ENCODE measurements around the gene ITPA.

ITPA gene

DNA sequence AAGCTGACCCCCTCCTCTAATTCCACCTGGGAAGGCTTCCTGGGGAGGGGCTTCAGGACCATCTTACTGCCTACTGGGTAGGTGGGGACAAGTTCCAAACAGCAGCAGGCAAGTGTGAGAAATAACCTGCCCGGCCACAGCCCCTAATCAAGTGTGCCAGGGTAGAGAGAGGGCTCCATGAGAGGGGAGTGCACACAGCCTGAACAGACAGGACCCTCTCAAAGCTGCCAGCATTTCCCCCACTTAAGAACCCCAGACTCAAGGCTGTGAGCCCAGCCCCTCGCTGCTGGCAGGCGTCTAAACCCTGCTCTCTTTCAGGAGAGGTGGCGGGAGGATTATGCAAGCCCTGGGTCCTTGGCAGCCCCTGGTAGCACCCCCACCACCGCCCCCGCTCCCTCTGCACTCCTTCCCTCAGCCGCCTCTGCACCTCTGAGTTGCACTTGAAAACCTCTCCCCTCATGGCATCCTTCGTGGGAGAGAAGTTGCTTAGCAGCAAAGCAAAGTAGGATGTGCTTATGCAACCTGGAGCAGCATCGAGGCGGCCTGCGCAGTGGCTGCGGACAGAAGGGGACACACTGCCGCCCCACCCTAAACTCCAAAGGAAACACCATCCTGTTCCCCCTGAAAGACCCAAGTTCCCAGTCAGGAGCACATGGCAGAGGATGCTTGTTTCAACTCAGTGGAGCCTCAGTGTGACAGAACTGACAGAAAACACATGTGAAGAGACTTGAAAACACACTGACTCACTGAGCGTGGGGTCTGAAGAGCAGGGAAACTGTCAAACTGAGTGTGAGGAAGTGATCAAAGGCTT, 15.3 kb upstream of the ITPA start:
- Histone ChIP-seq H3K27ac (ENCODE audit: low read length) (no peak overlapping the region), H3K9me3 (ENCODE audit: control insufficient read depth, low read depth, low read length) (no peaks in the 10 kb centered on the region), H3K9ac (ENCODE audit: low read length) (no peak overlapping the region), H3K27me3 (ENCODE audit: control insufficient read depth, insufficient read depth, low read length) (no peaks in the 10 kb centered on the region), H3K4me1 (ENCODE audit: control insufficient read depth, low read depth, low read length) (no peaks in the 10 kb centered on the region), H3K4me3 (ENCODE audit: low read length) (no peak overlapping the region), H3K36me3 (ENCODE audit: control insufficient read depth, low read depth, low read length) (peaks cover 57% of the 10 kb centered on the region)

DNA sequence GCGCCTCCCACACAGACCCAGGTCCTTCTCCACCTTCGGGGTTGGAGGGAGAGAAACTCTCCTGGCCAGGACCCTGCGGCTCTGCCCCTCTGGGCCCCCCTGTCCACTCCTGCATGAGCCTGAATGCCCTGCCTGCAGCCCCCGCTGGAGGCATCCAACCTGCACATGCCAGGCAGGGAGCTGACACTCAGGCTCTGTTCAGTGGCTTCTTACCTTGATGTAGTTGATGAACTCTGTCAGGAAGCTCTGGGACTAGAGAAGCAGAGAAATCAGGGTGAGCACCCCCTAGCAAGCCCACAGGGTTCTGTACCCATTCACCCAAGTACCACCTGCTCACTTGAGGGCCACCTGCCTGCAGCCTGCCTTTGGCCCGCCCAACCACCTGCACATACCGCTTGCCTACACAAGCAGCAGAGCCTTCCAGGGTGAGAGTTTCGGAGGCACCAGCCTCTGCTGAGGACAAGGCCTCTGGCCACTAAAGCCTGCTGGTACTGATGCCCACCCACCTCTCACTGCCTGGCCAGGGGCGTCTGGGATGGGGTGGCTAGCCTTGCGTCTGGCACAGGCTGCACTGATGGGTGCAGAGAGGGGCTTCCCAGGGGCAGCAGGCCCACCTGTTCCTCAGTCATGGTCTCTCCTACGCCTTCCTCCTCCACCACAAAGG, 14.5 kb upstream of the ITPA start:
- H3K36me3 ChIP-seq (ENCODE audit: control insufficient read depth, low read depth, low read length) = peaks cover 61% of the 10 kb centered on the region
- H3K4me3 ChIP-seq (ENCODE audit: low read length) = no peak overlapping the region
- H3K27me3 ChIP-seq (ENCODE audit: control insufficient read depth, insufficient read depth, low read length) = no peaks in the 10 kb centered on the region
- no peak overlapping the region for H3K9ac ChIP-seq (ENCODE audit: low read length)
- no peaks in the 10 kb centered on the region for H3K4me1 ChIP-seq (ENCODE audit: control insufficient read depth, low read depth, low read length)
- H3K9me3 ChIP-seq (ENCODE audit: control insufficient read depth, low read depth, low read length) = no peaks in the 10 kb centered on the region
- no peak overlapping the region for H3K27ac ChIP-seq (ENCODE audit: low read length)

DNA sequence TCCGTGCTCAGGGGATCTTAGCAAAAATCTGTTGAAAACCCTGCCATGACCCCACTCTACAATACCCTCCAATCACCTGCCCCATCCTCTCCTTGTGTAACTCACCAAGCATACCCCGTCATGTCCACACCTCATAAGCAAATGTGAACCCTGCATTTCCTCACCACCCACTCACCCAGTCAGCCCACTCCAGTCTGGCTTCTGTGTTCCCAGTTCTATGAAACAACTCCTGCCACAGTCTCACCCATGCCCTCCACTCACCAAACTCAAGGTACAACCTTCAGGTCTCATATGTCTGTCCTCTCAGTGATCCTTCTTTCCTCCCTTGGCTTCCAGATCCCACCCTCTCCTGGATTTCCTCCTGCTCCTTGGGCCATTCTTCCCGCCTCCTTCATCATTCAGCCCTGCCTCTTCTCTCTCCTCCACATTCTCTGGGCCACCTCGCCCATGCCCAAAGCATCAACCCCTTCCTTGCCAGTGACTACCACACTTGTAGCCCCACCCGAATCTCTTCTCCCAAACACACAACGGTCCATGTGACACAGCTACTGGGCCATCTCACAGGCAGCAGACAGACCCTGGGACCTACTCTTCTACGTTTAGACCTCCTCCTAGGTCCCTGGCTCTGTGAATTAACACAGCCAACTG, 13.6 kb upstream of the ITPA start:
- peaks cover 70% of the 10 kb centered on the region for H3K36me3 ChIP-seq (ENCODE audit: control insufficient read depth, low read depth, low read length)
- H3K4me3 ChIP-seq (ENCODE audit: low read length) = no peak overlapping the region
- no peaks in the 10 kb centered on the region for H3K27me3 ChIP-seq (ENCODE audit: control insufficient read depth, insufficient read depth, low read length)
- no peak overlapping the region for H3K27ac ChIP-seq (ENCODE audit: low read length)
- H3K9me3 ChIP-seq (ENCODE audit: control insufficient read depth, low read depth, low read length) = no peaks in the 10 kb centered on the region
- no peak overlapping the region for H3K9ac ChIP-seq (ENCODE audit: low read length)
- H3K4me1 ChIP-seq (ENCODE audit: control insufficient read depth, low read depth, low read length) = no peaks in the 10 kb centered on the region

DNA sequence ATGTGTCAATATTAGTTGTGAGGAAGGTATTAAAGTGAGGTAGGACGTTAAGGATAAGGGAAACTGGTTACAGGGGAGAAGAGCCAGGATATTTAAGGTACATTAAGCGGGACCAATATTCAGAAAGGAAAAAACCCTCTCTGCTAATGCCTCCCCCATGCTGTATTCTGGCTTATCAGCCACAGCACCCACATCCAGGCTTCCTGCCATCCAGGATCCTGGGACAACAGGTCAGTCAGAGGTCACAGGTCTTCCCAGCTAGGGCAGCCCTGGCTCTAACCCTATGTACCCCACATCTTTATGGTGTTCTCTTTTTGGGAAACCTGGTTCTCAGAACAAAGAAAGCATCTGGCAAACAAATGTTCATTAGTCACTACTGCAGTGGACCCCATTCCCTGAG, 10.1 kb upstream of the ITPA start:
- Histone ChIP-seq H3K27ac (ENCODE audit: low read length) (no peak overlapping the region), H3K36me3 (ENCODE audit: control insufficient read depth, low read depth, low read length) (peaks cover 43% of the 10 kb centered on the region), H3K4me1 (ENCODE audit: control insufficient read depth, low read depth, low read length) (no peaks in the 10 kb centered on the region), H3K4me3 (ENCODE audit: low read length) (no peak overlapping the region), H3K27me3 (ENCODE audit: control insufficient read depth, insufficient read depth, low read length) (no peaks in the 10 kb centered on the region), H3K9me3 (ENCODE audit: control insufficient read depth, low read depth, low read length) (no peaks in the 10 kb centered on the region), H3K9ac (ENCODE audit: low read length) (no peak overlapping the region)

DNA sequence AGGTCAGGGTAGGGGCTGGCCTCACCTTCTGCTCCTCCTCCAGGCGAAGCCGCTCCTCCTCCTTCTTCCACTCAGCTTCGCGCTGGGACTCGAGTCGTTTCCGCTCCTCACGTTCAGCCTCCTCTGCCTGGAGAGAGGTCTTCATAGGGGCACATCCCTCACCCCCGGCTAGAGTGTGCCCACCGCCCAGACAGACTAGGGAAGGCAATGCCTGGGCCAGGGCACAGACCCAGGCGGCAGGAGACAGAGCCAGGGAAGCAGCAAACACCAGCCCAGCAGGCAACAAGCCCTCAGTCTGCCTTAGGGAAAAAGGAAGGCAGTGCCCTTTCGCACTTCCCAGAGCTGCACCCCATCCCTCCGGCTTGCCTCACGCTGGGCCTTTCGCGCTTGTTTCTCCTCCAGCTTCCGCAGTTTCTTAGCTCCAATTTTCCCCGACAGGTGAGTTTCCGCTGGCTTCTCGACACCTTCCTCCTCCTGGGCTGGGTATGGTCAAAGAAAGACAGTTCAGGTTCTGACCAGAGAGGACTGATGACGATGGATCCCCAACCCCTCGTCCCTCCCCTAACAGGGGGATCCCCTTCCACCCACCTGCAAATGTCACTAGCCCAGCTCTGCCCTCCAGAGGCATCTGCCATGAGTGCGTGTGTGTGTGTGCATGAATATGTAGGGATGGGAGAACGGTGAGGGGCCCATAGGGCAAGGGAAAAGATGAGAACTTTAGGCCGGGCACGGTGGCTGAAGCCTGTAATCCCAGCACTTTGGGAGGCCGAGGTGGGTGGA, 9.1 kb upstream of the ITPA start:
- Histone ChIP-seq H3K4me1 (ENCODE audit: control insufficient read depth, low read depth, low read length) (no peaks in the 10 kb centered on the region), H3K4me3 (ENCODE audit: low read length) (no peak overlapping the region), H3K9ac (ENCODE audit: low read length) (no peak overlapping the region), H3K9me3 (ENCODE audit: control insufficient read depth, low read depth, low read length) (no peaks in the 10 kb centered on the region), H3K27ac (ENCODE audit: low read length) (no peak overlapping the region), H3K27me3 (ENCODE audit: control insufficient read depth, insufficient read depth, low read length) (no peaks in the 10 kb centered on the region), H3K36me3 (ENCODE audit: control insufficient read depth, low read depth, low read length) (peaks cover 34% of the 10 kb centered on the region)

DNA sequence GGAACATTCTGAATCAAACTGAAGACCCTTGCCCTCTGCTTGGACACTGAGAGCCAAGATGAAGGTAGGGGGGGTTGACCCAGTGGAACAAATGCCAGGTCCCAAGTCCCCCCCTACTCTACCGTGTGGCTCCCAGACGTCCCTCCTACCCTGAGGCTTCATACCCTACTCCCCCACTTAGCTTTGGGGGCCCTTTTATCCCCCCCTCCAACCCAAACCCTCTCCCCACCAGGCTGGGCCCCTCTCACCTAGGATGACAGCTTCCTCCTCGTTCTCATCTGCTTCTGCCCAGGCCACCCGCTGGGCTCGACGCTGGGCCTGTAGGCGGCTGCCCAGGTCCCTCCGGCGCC, 6.4 kb upstream of the ITPA start:
- peaks cover 21% of the 10 kb centered on the region for H3K36me3 ChIP-seq (ENCODE audit: control insufficient read depth, low read depth, low read length)
- H3K4me3 ChIP-seq (ENCODE audit: low read length) = peak overlapping the region; percentile 95
- H3K4me1 ChIP-seq (ENCODE audit: control insufficient read depth, low read depth, low read length) = no peaks in the 10 kb centered on the region
- H3K27me3 ChIP-seq (ENCODE audit: control insufficient read depth, insufficient read depth, low read length) = no peaks in the 10 kb centered on the region
- H3K9ac ChIP-seq (ENCODE audit: low read length) = no peak overlapping the region
- no peaks in the 10 kb centered on the region for H3K9me3 ChIP-seq (ENCODE audit: control insufficient read depth, low read depth, low read length)
- H3K27ac ChIP-seq (ENCODE audit: low read length) = no peak overlapping the region

DNA sequence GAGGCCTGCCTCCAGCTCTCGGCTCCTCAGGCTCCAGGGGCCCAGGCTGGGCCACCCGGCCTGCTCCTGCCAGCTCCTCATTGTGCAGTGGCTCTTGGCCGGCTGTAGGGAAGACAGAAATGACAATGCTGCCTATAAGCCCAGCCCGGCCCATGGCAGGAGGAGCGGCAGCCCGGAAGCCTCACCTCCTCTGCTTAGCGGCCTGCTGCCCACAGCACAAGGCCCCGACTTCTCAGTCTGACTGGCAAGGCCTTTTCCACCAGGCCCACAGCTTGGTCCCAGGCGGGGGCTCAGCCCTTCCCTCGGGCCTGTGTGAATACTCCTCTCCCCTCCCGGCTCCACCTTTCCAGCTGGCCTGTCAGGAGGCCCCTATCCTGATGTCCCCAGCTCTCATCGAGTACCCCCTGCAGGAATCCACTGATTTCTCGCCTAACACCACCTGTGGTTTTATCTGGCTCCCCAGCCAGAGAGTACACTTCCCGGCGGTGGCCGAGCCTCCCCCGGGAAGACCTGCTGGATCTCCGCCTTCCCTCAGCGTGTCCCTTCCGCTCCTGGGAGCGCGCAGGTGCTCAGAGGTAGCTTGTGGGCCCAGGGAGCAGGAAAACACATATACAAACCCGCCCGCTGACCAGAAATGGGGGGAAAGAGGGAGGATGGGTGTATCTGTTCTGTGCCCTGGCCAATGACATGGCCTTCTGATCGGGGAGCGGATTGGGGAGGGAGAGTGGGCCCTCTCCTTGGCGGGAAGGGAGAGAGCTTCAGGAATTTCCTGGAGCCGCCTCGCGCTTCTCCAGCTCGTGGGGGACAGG, 5.8 kb upstream of the ITPA start:
- no peaks in the 10 kb centered on the region for H3K27me3 ChIP-seq (ENCODE audit: control insufficient read depth, insufficient read depth, low read length)
- peak overlapping the region; percentile 95 for H3K4me3 ChIP-seq (ENCODE audit: low read length)
- H3K9me3 ChIP-seq (ENCODE audit: control insufficient read depth, low read depth, low read length) = no peaks in the 10 kb centered on the region
- peak overlapping the region; percentile 59 for H3K27ac ChIP-seq (ENCODE audit: low read length)
- H3K36me3 ChIP-seq (ENCODE audit: control insufficient read depth, low read depth, low read length) = peaks cover 21% of the 10 kb centered on the region
- no peaks in the 10 kb centered on the region for H3K4me1 ChIP-seq (ENCODE audit: control insufficient read depth, low read depth, low read length)
- H3K9ac ChIP-seq (ENCODE audit: low read length) = peak overlapping the region; percentile 86

DNA sequence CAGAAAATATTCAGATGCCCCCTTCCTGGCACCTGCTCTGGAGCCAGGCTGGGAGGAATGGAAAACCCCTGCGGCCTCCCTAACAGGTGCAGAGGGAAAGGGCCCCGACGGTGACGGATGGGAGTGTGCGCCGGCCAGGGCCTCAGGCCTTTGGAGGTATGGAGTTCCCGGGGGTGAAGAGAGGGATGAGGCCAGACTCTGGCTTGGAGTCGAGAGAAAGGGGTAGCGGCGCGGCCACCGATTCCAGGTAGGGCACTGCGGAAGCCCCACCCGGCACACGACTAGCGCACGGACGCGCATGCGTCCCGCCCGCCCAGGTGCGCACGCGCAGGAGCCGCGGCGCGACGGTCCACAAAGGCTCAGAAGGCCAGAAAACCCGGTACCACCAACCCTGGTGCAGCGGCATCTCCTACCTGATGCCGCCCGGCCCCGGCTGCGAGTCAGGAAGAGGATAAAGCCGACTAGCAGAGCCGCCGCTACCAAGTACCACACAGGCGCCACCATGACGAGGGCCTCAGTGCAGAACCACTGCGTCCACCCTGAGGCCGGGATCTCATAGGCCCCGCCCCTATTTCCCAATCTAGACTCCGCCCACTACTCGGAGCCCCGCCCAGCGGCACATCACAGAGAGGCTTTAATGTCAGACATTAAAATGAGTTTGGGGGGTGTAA, 5.0 kb upstream of the ITPA start, which contains the start of gene DDRGK1:
Gene DDRGK1 (minus strand): TSS at position 559 of the 671 bp plus-strand sequence. CDS start 55 bp downstream, at position 504.
- Histone ChIP-seq H3K27ac (ENCODE audit: low read length) (peak within 1 kb of the TSS; percentile 81), H3K36me3 (ENCODE audit: control insufficient read depth, low read depth, low read length) (peaks cover 18% of the 10 kb centered on the region), H3K4me1 (ENCODE audit: control insufficient read depth, low read depth, low read length) (no peaks in the 10 kb centered on the region), H3K9me3 (ENCODE audit: control insufficient read depth, low read depth, low read length) (no peaks in the 10 kb centered on the region), H3K27me3 (ENCODE audit: control insufficient read depth, insufficient read depth, low read length) (no peaks in the 10 kb centered on the region), H3K9ac (ENCODE audit: low read length) (peak within 1 kb of the TSS; percentile 86), H3K4me3 (ENCODE audit: low read length) (peak within 1 kb of the TSS; percentile 95)

DNA sequence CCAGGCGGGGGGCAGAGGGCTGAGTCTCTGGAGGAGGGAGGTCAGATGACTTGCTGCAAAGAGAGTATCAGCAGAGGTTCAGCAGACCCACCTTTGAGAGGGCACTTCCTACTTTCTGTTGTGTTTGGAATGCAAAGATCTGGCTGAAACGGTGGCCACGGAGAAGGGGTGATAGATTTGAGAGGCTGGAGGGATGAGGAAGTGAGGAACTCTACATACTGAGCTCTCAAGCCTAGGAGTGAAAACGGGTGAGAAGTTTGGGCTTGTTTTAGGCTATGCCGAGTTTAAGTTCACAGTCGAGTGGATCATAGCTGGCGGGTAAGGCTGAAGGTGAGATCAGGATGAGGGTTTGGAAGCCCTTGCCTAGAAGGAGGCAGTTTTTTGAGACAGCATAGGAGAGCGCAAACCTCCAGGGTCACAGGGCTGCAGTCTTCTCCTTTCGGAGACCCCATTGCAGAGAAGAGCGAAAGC, 477 bp upstream of the ITPA start:
- Histone ChIP-seq H3K27me3 (ENCODE audit: control insufficient read depth, insufficient read depth, low read length) (no peaks in the 10 kb centered on the region), H3K36me3 (ENCODE audit: control insufficient read depth, low read depth, low read length) (peaks cover 6% of the 10 kb centered on the region), H3K4me1 (ENCODE audit: control insufficient read depth, low read depth, low read length) (no peaks in the 10 kb centered on the region), H3K9ac (ENCODE audit: low read length) (peak overlapping the region; percentile 79), H3K4me3 (ENCODE audit: low read length) (peak overlapping the region; percentile 97), H3K9me3 (ENCODE audit: control insufficient read depth, low read depth, low read length) (no peaks in the 10 kb centered on the region), H3K27ac (ENCODE audit: low read length) (no peak overlapping the region)

DNA sequence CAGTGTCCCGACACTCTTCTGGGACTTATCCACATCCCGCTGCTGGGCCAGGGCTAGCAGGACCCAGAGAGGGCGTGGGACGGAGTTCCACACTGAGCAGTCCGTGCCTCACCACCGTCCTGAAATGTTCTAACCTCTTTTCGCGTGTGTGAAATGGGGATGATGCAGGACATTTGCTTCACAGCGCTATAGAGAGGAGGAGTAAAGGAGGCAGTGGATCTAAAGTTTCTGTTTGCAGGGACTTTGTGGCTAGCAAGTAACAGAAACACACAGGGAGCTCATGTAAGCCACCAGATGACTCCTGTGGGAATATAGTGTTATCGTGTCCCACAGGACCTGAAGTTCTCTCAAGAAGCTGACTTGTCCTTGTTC, 634 bp downstream of the ITPA start:
- peak overlapping the region; percentile 97 for H3K4me3 ChIP-seq (ENCODE audit: low read length)
- no peaks in the 10 kb centered on the region for H3K9me3 ChIP-seq (ENCODE audit: control insufficient read depth, low read depth, low read length)
- H3K27me3 ChIP-seq (ENCODE audit: control insufficient read depth, insufficient read depth, low read length) = no peaks in the 10 kb centered on the region
- H3K36me3 ChIP-seq (ENCODE audit: control insufficient read depth, low read depth, low read length) = peaks cover 10% of the 10 kb centered on the region
- H3K9ac ChIP-seq (ENCODE audit: low read length) = peak overlapping the region; percentile 79
- H3K4me1 ChIP-seq (ENCODE audit: control insufficient read depth, low read depth, low read length) = no peaks in the 10 kb centered on the region
- H3K27ac ChIP-seq (ENCODE audit: low read length) = peak overlapping the region; percentile 24
